GM19025 (cell line): ENCODE results near the gene ABCB10.
"Not testable (repeated sequence)": the region's sequence is repeated elsewhere in the genome, so short reads cannot be mapped to it uniquely, and the experiment has no call there.

Experiments
- ATAC-seq: cut with Tn5 transposase; IDR thresholded peaks from one replicate; pipeline ENCODE4 v1.9.1; 2021; ENCODE audit warnings: mild to moderate bottlenecking, low read depth, moderate library complexity; ENCODE audit not compliant: unreplicated experiment

Gene ABCB10

DNA sequence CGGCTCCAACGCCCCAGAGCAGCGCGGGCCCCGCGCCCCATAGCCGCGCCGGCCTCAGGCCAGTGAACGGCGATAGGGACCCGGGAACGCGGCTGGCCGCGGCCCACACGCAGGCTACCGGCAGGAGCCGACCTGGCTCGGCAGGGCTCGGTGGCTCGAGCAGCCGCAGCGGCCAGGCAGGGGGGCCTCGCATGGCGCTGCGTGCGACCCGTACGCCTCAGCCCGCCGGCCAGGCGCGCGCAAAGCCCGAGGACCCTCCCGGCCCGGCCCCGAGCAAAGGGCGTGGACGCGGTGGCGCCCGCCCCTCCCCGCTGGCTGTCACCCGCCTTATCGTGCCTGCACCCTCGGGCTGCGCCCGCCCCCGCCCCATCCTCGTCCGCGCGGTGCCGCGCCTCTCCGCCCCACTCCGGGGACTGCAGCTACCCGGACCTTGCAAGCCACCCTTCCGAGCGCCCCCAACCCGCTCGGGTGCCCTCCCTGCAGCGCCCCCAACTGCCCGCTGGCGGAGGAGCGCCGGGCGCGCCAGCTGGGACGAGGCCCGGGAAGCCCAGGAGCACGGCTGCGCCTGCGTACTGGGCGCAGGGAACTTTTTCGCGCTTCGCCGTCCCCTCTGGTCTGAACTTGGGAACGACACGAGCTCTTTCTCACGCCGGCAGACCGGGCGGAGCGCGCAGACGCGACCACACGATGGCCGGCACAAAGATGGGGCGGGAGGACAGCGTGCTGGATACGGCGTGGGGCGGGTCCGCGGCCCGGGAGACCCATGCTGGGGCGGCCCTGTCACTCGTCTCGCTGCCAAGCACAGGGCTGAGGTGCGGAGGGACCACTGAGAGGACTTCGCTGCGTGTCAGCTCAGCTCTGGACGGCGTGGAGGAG is at the start of gene ABCB10:
TSS of gene ABCB10 (minus strand) at position 248 of the 876 bp plus-strand sequence. CDS start at position 193, 55 bp downstream.
- ATAC-seq: peak; percentile 78

- ATAC-seq: no peak
Observed at GRCh38 chr1:229607370-229607769, 48.9 kb upstream of the ABCB10 start.

- ATAC-seq: no peak
Observed at GRCh38 chr1:229603371-229604005, 45.0 kb upstream of the ABCB10 start.

DNA sequence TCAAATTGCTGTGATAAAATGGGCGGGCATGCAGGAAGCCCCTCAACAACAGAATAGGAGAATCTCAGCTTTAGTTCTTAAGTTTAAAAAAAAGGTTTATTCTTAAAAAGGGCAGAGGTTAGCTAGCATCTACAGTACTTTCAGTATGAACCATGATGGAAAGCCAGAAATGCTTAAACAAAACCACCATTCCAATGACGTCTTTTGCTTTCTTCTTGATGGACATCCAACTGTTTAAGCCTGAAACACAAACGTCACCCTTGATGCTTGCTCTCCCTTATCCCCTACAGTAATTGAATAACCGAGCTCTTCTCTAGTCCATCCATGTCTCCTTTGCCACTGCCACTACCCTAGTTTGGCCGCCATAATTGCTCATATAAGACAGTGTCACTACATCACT is 41.7 kb upstream of the ABCB10 start:
- no peak for ATAC-seq

DNA sequence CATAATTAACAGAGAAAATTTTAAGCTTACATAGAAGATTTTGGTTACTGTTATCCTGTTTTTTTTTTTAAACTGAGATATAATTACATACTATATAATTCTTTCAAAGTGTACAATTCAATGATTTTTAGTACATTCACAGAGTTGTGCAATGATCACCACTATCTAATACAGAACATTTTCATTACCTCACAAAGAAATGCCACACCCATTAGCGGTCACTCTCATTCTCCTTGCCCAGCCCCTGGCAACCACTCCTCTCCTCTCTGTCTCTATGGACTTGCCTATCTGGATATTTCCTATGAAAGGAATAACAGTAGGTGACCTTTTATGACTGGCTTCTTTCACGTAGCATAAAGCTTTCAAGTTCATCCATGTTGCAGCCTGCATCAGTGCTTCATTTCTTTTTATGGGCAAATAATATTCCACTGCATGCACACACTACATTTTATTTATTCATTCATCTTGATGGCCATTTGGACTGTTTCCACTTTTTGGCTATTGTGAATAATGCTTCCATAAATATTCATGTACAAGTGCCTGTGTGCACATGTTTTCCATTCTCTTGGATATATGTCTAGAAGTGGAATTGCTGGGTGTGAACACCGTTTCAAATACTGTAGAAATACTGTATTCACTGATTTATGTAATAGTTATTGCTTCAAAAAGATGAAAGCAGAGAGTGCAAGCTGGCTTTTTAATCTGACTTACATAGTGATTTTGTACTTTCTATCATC is 40.9 kb upstream of the ABCB10 start:
- ATAC-seq: no peak

DNA sequence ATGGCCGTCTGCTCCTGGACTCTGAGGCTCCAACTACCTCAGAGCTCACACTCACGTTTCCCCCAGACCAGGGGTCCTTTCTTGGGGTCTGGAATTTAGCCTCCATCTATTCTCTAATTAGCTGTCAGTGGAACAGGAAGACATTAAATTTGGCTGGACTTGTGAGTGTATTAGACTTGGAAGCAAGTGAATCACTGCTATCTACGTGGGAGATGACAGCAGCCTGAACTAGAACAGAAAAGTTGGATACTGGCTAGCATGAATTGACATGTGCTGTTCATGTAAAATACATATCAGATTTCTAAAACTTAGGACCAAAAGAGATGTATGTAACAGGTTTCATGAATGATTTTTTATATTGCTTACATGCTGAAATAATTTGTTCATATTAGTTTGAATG is 39.4 kb upstream of the ABCB10 start:
- ATAC-seq: no peak

GRCh38 chr1:229596925-229597699 is 38.6 kb upstream of the ABCB10 start:
- no peak for ATAC-seq

DNA sequence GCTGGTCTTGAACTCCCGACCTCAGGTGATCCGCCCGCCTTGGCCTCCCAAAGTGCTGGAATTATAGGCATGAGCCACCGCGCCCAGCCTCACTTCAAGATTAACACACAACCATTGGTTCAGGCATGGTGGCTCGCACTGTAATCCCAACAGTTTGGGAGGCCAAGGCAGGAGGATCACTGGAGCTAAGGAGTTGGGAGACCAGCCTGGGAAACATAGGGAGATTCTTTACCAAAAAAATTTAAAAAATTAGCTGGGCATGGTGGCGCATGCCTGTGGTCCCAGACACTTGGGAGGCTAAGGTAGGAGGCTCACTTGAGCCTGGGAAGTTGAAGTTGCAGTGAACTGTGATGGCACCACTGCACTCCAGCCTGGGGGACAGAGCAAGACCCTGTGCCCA is 37.4 kb upstream of the ABCB10 start:
- ATAC-seq: not testable (repeated sequence)

DNA sequence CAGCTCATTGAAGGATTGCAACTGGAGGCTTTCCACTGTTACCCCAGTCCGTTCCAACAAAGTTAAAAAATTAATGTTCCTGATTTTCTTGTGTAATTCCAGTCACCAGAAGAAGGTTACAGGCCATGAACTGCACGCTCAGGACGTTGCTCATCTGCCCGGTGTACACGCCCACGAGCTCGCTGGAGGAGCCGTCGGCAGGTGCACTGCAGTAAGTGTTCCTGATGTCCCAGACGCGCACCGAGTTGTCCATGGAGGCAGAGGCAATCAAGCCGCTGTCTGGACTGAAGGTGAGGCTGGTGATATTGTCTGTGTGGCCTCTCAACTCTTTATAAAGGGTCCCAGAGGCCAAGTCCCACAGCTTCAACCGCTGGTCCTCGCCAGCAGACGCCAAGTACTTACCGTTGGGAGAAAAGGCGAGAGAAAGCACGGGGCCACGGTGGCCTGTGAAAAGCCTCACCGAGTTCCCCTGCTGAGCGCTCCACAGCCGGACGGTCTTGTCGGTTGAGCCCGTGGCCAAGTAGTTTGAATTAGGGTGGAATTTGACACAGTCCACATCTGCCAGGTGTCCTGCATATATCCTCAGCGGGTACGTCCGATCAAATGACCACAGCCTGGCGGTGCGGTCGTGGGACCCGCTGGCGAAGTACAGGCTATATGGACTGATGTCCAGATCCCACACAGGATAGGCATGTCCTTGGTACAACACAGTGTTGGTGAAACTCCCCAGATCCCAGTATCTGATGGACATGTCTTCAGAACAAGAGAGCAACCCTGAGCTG is 35.9 kb upstream of the ABCB10 start:
- no peak for ATAC-seq

- ATAC-seq: no peak
Observed at GRCh38 chr1:229593800-229594199, 35.3 kb upstream of the ABCB10 start.

DNA sequence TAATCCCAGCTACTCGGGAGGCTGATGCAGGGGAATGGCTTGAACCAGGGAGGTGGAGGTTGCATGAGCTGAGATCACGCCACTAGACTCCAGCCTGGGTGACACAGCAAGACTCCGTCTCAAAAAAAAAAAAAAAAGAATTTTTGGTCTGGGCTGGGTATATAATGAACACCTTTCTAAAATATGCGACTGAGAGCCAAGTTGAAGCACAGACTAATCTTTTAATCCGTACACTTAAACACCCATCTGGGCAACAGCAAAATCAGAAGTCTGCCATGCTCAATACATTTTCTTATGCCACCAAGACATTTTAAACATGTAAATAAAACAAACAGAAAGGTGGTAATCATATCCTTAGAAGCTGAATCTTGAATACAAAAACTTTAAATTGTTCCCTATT is 31.6 kb upstream of the ABCB10 start:
- ATAC-seq: no peak

- no peak for ATAC-seq
Observed at GRCh38 chr1:229585338-229585737, 26.8 kb upstream of the ABCB10 start.

DNA sequence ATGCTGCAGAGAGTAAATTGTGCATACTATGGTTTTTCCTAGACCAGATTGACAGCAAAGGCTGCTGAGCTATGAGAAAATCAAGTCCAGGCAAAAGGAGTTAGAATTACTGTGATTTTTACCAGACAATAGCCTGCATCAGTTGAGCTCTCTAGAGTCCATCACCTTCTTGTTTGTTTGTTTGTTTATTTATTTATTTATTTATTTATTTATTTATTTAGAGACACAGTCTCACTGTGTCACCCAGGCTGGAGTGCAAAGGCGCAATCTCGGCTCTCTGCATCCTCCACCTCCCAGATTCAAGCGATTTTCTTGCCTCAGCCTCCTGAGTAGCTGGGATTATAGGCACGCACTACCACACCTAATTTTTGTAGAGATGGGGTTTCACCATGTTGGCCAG is 24.2 kb upstream of the ABCB10 start:
- ATAC-seq: no peak

DNA sequence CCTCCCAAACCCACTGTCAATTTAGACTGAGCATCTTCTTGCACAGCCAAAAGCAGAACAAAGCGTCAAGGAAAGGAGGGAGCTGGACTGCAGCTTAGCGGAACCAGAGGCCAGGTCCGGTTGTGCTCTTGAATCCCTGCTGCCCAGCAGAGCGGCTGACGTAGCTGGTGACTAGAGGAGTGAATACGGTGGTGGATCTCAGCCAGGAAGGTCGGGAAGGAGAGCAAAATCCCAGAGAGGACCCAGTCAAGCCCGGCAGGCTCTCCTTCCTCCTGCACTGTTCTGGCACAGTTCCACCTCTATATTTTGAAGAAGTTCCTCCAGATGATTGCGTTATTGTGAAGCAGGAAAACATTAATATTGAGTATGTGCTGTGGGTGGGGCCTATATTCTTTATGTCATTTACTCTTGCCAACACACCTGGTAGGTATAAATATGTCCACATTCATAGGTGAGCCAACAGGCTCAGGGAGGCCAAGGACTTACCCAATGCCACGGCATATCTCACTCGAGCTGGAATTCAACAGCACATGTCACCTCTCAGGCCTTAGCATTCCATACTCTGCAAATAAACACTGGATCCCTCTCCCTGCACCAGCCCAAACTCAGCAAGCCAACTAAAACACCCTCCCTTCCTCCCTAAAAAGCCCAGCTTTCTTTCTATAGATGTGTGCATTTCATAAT is 23.6 kb upstream of the ABCB10 start:
- no peak for ATAC-seq

GRCh38 chr1:229581485-229581884 is 23.0 kb upstream of the ABCB10 start:
- no peak for ATAC-seq

DNA sequence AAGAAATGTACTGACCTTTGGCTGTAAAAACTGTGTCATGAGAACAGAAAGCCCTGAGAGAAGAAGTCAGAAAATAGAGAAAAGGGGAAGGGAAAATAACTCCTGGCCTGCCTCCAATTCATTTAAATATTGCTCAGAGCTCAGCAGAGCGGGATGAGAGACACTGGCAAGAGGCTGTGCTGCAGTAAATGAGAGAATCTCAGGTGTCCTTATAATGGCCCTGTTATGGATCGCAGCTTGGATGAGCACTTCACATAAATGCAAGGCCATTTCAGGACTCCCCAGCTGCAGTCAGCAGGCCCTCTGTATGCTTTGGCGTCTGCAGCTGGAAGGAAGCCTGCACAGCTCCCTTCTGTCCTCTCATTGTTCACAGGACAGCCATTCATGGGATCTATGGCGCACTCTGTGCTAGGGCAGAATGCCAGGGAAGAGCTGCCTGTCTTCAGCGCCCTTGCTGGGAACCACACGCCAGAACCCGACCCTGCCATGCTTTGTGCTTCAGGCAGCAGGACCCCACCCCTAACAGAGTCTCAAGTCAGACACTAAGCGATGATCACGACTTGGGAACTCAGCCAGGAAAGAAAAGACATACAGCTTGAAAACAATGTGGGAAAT is 20.7 kb upstream of the ABCB10 start:
- ATAC-seq: no peak

DNA sequence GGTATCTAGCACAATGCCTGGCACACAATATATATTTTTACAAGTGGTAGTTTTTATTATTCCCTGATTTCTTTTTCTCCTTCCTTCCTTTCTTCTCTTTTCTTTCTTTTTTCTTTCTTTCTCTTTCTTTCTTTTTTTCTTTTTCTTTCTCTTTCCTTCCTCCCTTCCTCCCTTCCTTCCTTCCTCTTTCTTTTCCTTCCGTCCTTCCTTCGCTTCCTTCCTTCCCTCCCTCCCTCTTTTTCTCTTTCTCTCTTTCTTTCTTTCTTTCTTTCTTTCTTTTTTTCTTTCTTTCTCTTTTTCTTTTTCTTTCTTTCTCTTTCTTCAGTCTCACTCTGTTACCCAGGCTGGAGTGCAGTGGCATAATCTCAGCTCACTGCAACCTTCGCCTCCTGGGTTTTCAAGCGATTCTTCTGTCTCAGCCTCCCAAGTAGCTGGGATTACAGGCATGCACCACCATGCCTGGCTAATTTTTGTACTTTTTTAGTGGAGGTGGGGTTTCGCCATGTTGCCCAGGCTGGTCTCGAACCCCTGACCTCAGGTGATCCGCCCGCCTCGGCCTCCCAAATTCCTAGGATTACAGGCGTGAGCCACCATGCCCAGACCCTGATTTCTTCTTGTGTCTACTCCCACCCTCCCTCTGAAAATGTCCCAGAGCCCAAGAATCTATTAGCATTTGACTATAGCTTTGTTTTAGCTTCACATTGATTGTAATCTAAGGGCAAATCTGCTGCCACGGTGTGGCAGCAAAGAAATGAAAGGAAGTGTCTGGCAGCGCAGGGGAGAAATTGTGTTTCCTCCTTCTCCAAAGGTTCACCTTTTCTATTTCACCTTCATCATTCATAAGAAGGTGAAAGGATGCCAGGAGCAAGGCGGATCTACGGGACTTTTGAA is 19.9 kb upstream of the ABCB10 start:
- no peak for ATAC-seq
